ENCODE measurements around the gene CDH24. TPM values are rescaled to one million over a fixed set of nuclear protein-coding genes. Genes with fewer than 3 reads are reported as not detected.

The CDH24 gene
- total and polyA plus RNA-seq, 2 of the 13 experiments (the other 11 are each of a cell fraction or from before 2014, with no cell fraction given): 0.69 to 0.99 TPM

GRCh38 chr14:23044840-23045239, 12.5 kb downstream of the CDH24 start:
- peaks cover 16 to 35% of the 10 kb centered on the region in 2 experiments for H3K27me3 ChIP-seq (ENCODE audit: control insufficient read depth in 1 of 2, insufficient read depth in 2 of 2, low read length in 2 of 2)
- BruUV-seq (replicated peaks): no TSS peak
- TF ChIP-seq ZNF770 (CRISPR knock-in tag; IDR thresholded peaks at IDR 0.05): no peak
- TF ChIP-seq FOXC1 (CRISPR knock-in tag; IDR thresholded peaks at IDR 0.05; ENCODE audit: borderline replicate concordance): no peak
- no peak for TF ChIP-seq GMEB1 (CRISPR knock-in tag; IDR thresholded peaks at IDR 0.05; ENCODE audit: borderline replicate concordance)
- no peak for TF ChIP-seq DDIT3 (CRISPR knock-in tag; IDR thresholded peaks at IDR 0.05)
- no peak for TF ChIP-seq MTA1 (CRISPR knock-in tag; IDR thresholded peaks at IDR 0.05; ENCODE audit: borderline replicate concordance)
- no peak for TF ChIP-seq ZNF639 (CRISPR knock-in tag; conservative IDR thresholded peaks at IDR 0.05)
- TF ChIP-seq TEAD2 (CRISPR knock-in tag; IDR thresholded peaks at IDR 0.05): no peak
- TF ChIP-seq RFX3 (CRISPR knock-in tag; IDR thresholded peaks at IDR 0.05): no peak
- no peak for TF ChIP-seq ZBTB7A (CRISPR knock-in tag; IDR thresholded peaks at IDR 0.05)
- TF ChIP-seq REPIN1 (CRISPR knock-in tag; IDR thresholded peaks at IDR 0.05; ENCODE audit: borderline replicate concordance, low read depth): no peak
- 0 out of 2 replicates have a peak, but pooled peaks have one; percentile 50 for TF ChIP-seq ZNF432 (CRISPR knock-in tag; IDR thresholded peaks at IDR 0.05; ENCODE audit: borderline replicate concordance)
- 0 out of 2 replicates have a peak, but pooled peaks have one; percentile 16 for TF ChIP-seq ZNF788 (CRISPR knock-in tag; IDR thresholded peaks at IDR 0.05; ENCODE audit: borderline replicate concordance)
- H3K27ac ChIP-seq (ENCODE audit: extremely low read length, insufficient read depth, low read length): no peak overlapping the region
- H3K4me2 ChIP-seq (ENCODE audit: low read depth, low read length): no peak overlapping the region
- no peaks in the 10 kb centered on the region for H3K79me2 ChIP-seq (ENCODE audit: insufficient read depth, low read length)
- intact Hi-C loops (cut with micrococcal nuclease; ENCODE audit: unreplicated experiment): no loop called here
- CTCF ChIA-PET (ENCODE audit: low intra/inter-chr PET ratio, low total read pairs): no interaction called here
- H3K36me3 ChIP-seq (replicated peaks in 1 of 2; ENCODE audit: control insufficient read depth in 1 of 2, insufficient read depth in 2 of 2, low read length in 2 of 2): no peaks in the 10 kb centered on the region
- no peak overlapping the region for H2AFZ ChIP-seq (ENCODE audit: low read length)
- no peak for FAIRE-seq
- H4K20me1 ChIP-seq (ENCODE audit: insufficient read depth, low read length): no peaks in the 10 kb centered on the region
- no peak for DNase-seq (ENCODE audit: low spot score)
- H3K4me1 ChIP-seq (ENCODE audit: insufficient read depth, low read length): peaks cover 22% of the 10 kb centered on the region
- no peak overlapping the region for H3K4me3 ChIP-seq (replicated peaks in 1 of 3; ENCODE audit: insufficient read depth in 1 of 3, low read depth in 2 of 3, low read length in 3 of 3)
- H3K9me3 ChIP-seq (ENCODE audit: low read length): no peaks in the 10 kb centered on the region
- H3K9ac ChIP-seq (ENCODE audit: insufficient read depth, low read depth, low read length): no peak overlapping the region
- WGBS (ENCODE audit: low lambda C conversion rate): 74% methylated on average over 8 of the region's 8 CpGs
- POLR2A ChIA-PET: interaction anchor here (2.7 kb wide), 1 partner anchor 38 kb away, joined by 9 read pairs; no protein-coding TSS in a partner anchor
- in situ Hi-C loops (cut with HindIII; ENCODE audit: extremely low pct_ligation_motif_present, low pct_unique_long_range_greater_than_20kb): no loop called here
- ATAC-seq: no peak
